Prostate gland (tissue), 2 donors: ENCODE measurements around the gene SAMD3. TPM values are rescaled to one million over a fixed set of nuclear protein-coding genes. Genes with fewer than 3 reads are reported as not detected.
"Not testable (repeated sequence)": the region's sequence is repeated elsewhere in the genome, so short reads cannot be mapped to it uniquely, and the experiment has no call there.

Experiments
- DNase-seq: peaks from one replicate; pipeline ENCODE4 v3.0.0-alpha.2; 2019; ENCODE audit warnings: low spot score
- H3K27ac ChIP-seq, 2 donors: fragments of 200-600 bp; sonication (generic); 2 replicates each; pipeline ENCODE4 v1.5.1; 2017 to 2019
- H3K27me3 ChIP-seq: fragments of 200-600 bp; sonication (generic); replicated peaks from 2 replicates; pipeline ENCODE4 v1.5.1; 2019; ENCODE audit not compliant: insufficient read depth
- H3K36me3 ChIP-seq, 2 donors: fragments of 200-600 bp; sonication (generic); 1 replicate in 1 of 2; 2 replicates in 1 of 2; pipeline versions ENCODE4 v1.5.1 to v1.8.1; 2017 to 2019
- H3K4me1 ChIP-seq: fragments of 200-600 bp; sonication (generic); replicated peaks from 2 replicates; pipeline ENCODE4 v1.5.1; 2019
- H3K4me3 ChIP-seq, 2 donors: fragments of 200-600 bp; sonication (generic); 2 replicates each; pipeline ENCODE4 v1.5.1; 2017 to 2019
- H3K9me3 ChIP-seq: fragments of 200-600 bp; sonication (generic); 2 replicates; pipeline ENCODE4 v1.5.1; 2017
- POLR2A ChIP-seq: fragments of 450-650 bp; IDR thresholded peaks from one replicate; pipeline ENCODE4 v1.6.1; 2016; ENCODE audit warnings: antibody characterized with exemption, mild to moderate bottlenecking
- POLR2AphosphoS5 ChIP-seq: sonication (generic); formaldehyde crosslinking; IDR thresholded peaks from one replicate; pipeline ENCODE4 v1.6.1; 2017; ENCODE audit warnings: antibody characterized with exemption
- WGBS: methylation state at CpG from one replicate; pipeline ENCODE4 v1.1.5; 2018; 5-methylcytosine and 5-hydroxymethylcytosine counted together
- intact Hi-C: fragments of 100-400 bp; cut with DNase I; formaldehyde crosslinking; loops from one replicate; pipeline ENCODE4 v1.14.2; 2022
- total RNA-seq, 2 donors: library from RNA; depleted of rRNA; stranded (reverse); fragments of >200 nt; gene quantifications; one replicate each; pipeline ENCODE4 v1.1.0, GENCODE V29; 2016
- TF ChIP-seq, protein P1 (sequence below), 4 experiments: fragments of 200-600 bp in 2 of 4; fragments of 450-650 bp in 2 of 4; sonication (generic) in 2 of 4; IDR thresholded peaks; 1 replicate in 3 of 4; 2 replicates in 1 of 4; pipeline ENCODE4 v1.5.1; 2016 to 2019; ENCODE audit warnings: antibody characterized with exemption in 4 of 4, mild to moderate bottlenecking in 2 of 4, moderate library complexity in 2 of 4

Gene SAMD3, protein sequence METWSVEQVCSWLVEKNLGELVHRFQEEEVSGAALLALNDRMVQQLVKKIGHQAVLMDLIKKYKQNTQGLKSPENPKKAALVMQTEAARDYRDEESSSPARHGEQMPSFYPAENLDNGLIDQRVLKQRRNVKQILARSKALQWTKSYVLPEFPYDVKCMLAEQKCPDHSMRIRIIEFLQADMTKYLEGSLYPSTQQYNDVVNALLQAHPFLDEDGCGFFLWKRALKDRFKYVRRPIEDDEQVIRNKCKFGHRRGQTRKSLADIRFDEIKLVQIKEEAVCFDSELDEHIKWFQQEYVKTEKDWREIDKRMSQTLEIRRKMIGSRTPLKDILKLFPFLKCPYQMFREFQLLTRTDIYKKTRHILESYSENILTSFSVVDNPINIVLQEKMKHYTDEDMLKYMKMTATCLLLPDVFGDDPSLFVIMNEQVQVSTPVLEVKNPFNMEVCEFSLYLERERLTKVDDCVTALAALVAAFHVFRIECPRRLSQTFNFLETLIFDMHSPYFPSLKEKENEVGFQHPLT
- 1 to 10 TPM in 1 of 2 donors, not detected in 1; 3.6 TPM for total RNA-seq

DNA sequence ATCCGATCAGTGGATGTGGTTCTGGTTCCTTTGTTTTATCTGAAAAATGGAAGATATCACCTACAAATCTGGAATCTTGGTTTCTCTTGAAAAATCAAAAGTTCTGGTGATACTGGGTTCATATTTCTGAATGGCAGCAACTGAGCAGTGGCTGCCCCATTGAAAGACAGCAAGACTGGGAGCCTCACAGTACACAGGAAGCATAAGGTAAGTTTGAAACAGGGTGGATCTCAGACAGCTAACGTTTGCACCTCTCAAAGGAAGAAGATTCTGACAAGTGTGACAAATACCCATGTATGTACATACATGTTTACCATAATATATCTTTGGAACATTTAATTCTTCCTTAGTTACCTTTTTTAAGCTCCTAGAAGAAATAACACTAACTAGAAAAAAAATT is at the start of gene SAMD3:
Gene SAMD3, minus strand, starts transcription at position 177 of the 400 bp plus-strand sequence. CDS start 7,678 bp downstream, outside the sequence.
- H3K27ac ChIP-seq = no peak within 1 kb of the TSS
- TF ChIP-seq, protein P1, sequence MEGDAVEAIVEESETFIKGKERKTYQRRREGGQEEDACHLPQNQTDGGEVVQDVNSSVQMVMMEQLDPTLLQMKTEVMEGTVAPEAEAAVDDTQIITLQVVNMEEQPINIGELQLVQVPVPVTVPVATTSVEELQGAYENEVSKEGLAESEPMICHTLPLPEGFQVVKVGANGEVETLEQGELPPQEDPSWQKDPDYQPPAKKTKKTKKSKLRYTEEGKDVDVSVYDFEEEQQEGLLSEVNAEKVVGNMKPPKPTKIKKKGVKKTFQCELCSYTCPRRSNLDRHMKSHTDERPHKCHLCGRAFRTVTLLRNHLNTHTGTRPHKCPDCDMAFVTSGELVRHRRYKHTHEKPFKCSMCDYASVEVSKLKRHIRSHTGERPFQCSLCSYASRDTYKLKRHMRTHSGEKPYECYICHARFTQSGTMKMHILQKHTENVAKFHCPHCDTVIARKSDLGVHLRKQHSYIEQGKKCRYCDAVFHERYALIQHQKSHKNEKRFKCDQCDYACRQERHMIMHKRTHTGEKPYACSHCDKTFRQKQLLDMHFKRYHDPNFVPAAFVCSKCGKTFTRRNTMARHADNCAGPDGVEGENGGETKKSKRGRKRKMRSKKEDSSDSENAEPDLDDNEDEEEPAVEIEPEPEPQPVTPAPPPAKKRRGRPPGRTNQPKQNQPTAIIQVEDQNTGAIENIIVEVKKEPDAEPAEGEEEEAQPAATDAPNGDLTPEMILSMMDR (IDR thresholded peaks at IDR 0.05) = no peak
- no peak for TF ChIP-seq POLR2A
- TF ChIP-seq POLR2AphosphoS5 = no peak
- intact Hi-C loops = no loop called here
- H3K4me1 ChIP-seq = no peaks in the 10 kb centered on the region
- no peak within 1 kb of the TSS for H3K4me3 ChIP-seq
- WGBS = 73% methylated on average over 2 of the region's 2 CpGs
- no peaks in the 10 kb centered on the region for H3K27me3 ChIP-seq
- no peak for DNase-seq
- no peaks in the 10 kb centered on the region for H3K36me3 ChIP-seq
- no peaks in the 10 kb centered on the region for H3K9me3 ChIP-seq

DNA sequence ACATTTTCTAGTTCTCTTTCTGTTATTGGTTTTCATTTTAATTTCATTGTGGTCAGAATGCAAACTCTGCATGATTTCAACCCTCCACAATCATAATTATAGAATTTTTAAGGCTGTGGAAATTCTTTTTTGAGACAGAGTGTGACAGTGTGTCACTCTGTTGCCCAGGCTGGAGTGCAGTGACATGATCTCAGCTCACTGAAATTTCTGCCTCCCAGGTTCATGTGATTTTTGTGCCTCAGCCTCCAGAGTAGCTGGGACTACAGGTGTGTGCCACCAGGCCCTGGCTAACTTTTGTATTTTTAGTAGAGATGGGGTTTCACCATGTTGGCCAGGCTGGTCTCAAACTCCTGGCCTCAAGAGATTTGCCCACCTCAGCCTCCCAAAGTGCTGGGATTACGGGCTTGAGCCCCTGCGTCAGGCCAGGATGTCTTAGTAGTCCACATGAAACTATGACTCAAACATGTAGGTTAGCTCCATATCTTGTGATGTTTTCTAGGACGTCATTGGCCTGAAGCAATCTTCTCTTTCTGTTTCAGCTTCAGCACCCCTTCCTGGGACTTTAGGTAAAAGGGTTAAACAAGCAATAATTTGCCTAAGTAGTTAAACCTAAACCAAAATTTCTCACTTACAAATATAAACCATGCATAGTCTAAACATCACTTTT is 47.4 kb upstream of the SAMD3 start:
- H3K36me3 ChIP-seq = no peaks in the 10 kb centered on the region
- no peak for TF ChIP-seq POLR2AphosphoS5
- TF ChIP-seq POLR2A = no peak
- TF ChIP-seq, protein P1 (IDR thresholded peaks at IDR 0.05) = no peak
- H3K27me3 ChIP-seq = no peaks in the 10 kb centered on the region
- 94% methylated on average over 3 of the region's 3 CpGs for WGBS
- intact Hi-C loops = no loop called here
- no peak overlapping the region for H3K27ac ChIP-seq
- no peaks in the 10 kb centered on the region for H3K4me1 ChIP-seq
- DNase-seq = no peak
- no peaks in the 10 kb centered on the region for H3K9me3 ChIP-seq
- no peak overlapping the region for H3K4me3 ChIP-seq

DNA sequence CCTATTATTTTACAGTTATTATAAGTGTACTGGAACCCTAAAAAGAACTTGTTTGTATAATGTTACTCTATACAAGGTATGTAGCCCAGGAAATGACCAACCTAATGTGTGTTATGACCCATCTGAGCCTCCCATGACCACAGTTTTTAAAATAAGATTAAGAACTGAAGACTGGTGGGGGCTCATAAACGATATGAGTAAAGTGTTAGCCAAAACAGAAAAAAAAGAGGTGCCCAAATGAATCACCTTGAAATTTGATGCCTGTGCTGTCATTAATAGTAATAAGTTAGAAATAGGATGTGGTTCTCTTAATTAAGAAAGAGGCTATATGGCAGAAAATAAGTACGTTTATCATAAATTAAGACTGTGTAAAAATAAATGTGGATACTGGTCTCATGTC is 42.8 kb upstream of the SAMD3 start:
- H3K27me3 ChIP-seq, intact Hi-C loops, H3K4me3 ChIP-seq, H3K27ac ChIP-seq, DNase-seq, H3K4me1 ChIP-seq, H3K36me3 ChIP-seq, H3K9me3 ChIP-seq: not testable (repeated sequence)
- WGBS = 85% methylated on average over 2 of the region's 2 CpGs

DNA sequence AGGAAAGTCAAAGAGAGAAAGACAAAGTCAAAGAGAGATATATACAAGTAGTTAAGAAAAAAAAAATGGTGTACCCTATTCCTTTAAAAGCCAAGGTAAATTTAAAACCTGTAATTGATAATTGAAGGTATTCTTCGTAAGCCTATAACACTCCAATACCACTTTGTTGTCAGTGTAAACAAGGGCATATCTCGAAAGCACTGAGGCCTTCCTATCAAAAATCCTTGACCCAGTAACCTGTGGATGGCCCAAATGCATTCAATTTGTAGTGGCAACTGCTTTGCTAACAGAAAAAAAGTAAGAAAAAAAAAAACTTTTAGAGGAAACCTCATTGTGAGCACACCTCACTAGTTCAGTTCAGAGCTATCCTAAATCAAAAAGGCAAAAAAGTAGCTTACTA is 39.3 kb upstream of the SAMD3 start:
- Histone ChIP-seq H3K36me3 (no peaks in the 10 kb centered on the region), H3K4me3 (no peak overlapping the region), H3K4me1 (no peaks in the 10 kb centered on the region), H3K9me3 (no peaks in the 10 kb centered on the region), H3K27me3 (no peaks in the 10 kb centered on the region), H3K27ac (no peak overlapping the region)
- no peak for DNase-seq
- TF ChIP-seq, protein P1 (IDR thresholded peaks at IDR 0.05) = no peak
- TF ChIP-seq POLR2A (no peak), POLR2AphosphoS5 (no peak)
- WGBS = 76% methylated on average over 2 of the region's 2 CpGs
- intact Hi-C loops = no loop called here

DNA sequence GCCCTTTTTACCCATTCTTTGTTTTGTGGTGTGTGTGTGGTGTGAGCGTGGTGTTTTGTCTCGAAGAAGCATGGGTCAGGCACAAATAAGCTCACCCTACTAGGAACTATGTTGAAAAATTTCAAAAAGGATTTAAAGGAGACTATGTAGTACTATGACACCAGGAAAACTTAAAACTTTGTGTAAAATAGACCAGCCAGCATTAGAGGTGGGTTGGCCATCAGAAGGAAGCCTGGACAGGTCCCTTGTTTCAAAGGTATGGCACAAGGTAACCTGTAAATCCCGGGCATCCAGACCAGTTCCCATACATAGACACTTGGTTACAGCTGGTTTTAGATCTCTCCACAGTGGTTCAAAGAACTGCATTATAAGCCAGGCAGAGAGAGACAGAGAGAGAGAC is 38.8 kb upstream of the SAMD3 start:
- H3K36me3 ChIP-seq, intact Hi-C loops, H3K27me3 ChIP-seq, H3K27ac ChIP-seq, H3K4me1 ChIP-seq, H3K4me3 ChIP-seq, H3K9me3 ChIP-seq, DNase-seq: not testable (repeated sequence)
- WGBS = 62% methylated on average over 3 of the region's 3 CpGs

DNA sequence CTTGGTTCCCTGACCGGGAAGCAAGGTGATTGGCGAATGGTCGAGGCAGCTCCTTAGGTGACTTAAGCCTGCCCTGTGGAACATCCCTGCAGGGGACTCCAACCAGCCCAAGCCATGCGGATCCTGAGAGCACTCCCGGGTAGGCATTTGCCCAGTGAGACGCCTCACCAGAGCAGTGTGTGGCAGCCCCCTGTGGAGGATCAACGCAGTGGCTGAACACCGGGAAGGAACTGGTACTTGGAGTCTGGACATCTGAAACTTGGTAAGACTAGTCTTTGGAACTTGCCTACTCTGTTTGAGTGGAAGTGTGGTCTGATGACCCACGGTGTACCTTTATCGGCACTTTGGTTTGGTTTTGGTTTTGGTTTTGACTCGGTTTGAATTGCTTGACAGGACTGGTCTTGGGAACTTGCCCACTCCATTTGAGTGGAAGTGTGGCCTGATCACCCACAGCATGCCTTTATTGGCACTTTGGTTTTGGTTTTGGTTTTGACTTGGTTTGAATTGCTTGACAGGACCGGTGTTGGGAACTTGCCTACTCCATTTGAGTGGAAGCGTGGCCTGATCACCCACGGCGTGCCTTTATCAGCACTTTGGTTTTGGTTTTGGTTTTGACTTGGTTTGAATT is 38.0 kb upstream of the SAMD3 start:
- H3K36me3 ChIP-seq, H3K4me1 ChIP-seq, H3K27me3 ChIP-seq, H3K9me3 ChIP-seq, H3K27ac ChIP-seq, DNase-seq, H3K4me3 ChIP-seq, intact Hi-C loops: not testable (repeated sequence)
- WGBS = 64% methylated on average over 14 of the region's 15 CpGs

DNA sequence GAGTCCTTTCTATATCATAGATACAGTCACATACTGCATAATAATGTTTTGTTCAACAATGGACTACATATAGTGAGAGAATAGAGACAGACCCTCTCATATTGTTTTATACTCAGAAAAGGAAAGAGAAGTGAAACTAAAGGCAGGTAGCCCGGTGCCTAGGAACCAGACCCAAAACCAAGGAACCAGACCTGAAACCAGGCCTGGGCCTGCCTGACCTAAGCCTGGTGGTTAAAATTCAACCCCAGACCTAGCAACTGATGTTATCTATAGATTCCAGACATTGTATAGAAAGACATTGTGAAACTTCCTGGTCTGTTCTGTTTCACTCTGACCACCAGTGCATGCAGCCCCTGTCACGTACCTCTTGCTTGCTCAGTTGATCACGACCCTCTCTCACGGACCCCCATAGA is 37.3 kb upstream of the SAMD3 start:
- H3K36me3 ChIP-seq, H3K27ac ChIP-seq, intact Hi-C loops, DNase-seq, H3K9me3 ChIP-seq, H3K4me1 ChIP-seq, H3K4me3 ChIP-seq, H3K27me3 ChIP-seq: not testable (repeated sequence)
- 59% methylated on average over 4 of the region's 4 CpGs for WGBS
